ENCODE measurements around the gene ATXN7L1. TPM values are rescaled to one million over a fixed set of nuclear protein-coding genes. Genes with fewer than 3 reads are reported as not detected.

Gene ATXN7L1
- total and polyA plus RNA-seq, 2 of the 13 experiments (the other 11 are each of a cell fraction or from before 2014, with no cell fraction given), result 4.1 to 7.8 TPM

GRCh38 chr7:105857009-105857952, 19.1 kb downstream of the ATXN7L1 start (continued):
- TF ChIP-seq GPN1 (CRISPR knock-in tag; IDR thresholded peaks at IDR 0.05; ENCODE audit: borderline replicate concordance), result no peak
- no peak for TF ChIP-seq ZBTB14 (CRISPR knock-in tag; IDR thresholded peaks at IDR 0.05)
- no peak for TF ChIP-seq ATF3 (CRISPR knock-in tag; IDR thresholded peaks at IDR 0.05)
- peak; percentile 27; the same call in 1 of the 2 replicates for TF ChIP-seq ARID5B (CRISPR knock-in tag; IDR thresholded peaks at IDR 0.05)
- no peak for TF ChIP-seq HDAC2 (CRISPR knock-in tag; IDR thresholded peaks at IDR 0.05)
- no peak for TF ChIP-seq ZNF749 (CRISPR knock-in tag; IDR thresholded peaks at IDR 0.05; ENCODE audit: borderline replicate concordance)
- TF ChIP-seq ZNF747 (CRISPR knock-in tag; IDR thresholded peaks at IDR 0.05; ENCODE audit: borderline replicate concordance), result no peak
- 0 out of 2 replicates have a peak, but pooled peaks have one; percentile 25 for TF ChIP-seq PPARG (CRISPR knock-in tag; conservative IDR thresholded peaks at IDR 0.05)
- TF ChIP-seq ZGPAT (CRISPR knock-in tag; IDR thresholded peaks at IDR 0.05), result no peak
- no peak for TF ChIP-seq NFYC (CRISPR knock-in tag; IDR thresholded peaks at IDR 0.05)
- TF ChIP-seq ZNF556 (CRISPR knock-in tag; IDR thresholded peaks at IDR 0.05; ENCODE audit: borderline replicate concordance), result no peak
- no peak for TF ChIP-seq MBNL3 (CRISPR knock-in tag; conservative IDR thresholded peaks at IDR 0.05)
- TF ChIP-seq ATF7-NPFF (CRISPR knock-in tag; IDR thresholded peaks at IDR 0.05; ENCODE audit: low read depth), result no peak
- no peak for TF ChIP-seq ZNF629 (CRISPR knock-in tag; conservative IDR thresholded peaks at IDR 0.05)
- no peak for TF ChIP-seq ZFP82 (CRISPR knock-in tag; IDR thresholded peaks at IDR 0.05; ENCODE audit: borderline replicate concordance)
- no peak for TF ChIP-seq NCOA1 (CRISPR knock-in tag; IDR thresholded peaks at IDR 0.05)
- TF ChIP-seq HOXD1 (CRISPR knock-in tag; IDR thresholded peaks at IDR 0.05), result no peak
- no peak for TF ChIP-seq NR3C1 (CRISPR knock-in tag; IDR thresholded peaks at IDR 0.05)
- no peak for TF ChIP-seq GLI4 (CRISPR knock-in tag; IDR thresholded peaks at IDR 0.05; ENCODE audit: borderline replicate concordance)
- TF ChIP-seq ZNF260 (CRISPR knock-in tag; IDR thresholded peaks at IDR 0.05; ENCODE audit: borderline replicate concordance, low read depth), result no peak
- TF ChIP-seq ZNF615 (CRISPR knock-in tag; IDR thresholded peaks at IDR 0.05; ENCODE audit: borderline replicate concordance), result no peak
- no peak for TF ChIP-seq CHCHD3 (CRISPR knock-in tag; IDR thresholded peaks at IDR 0.05)
- TF ChIP-seq ZNF24 (IDR thresholded peaks at IDR 0.05), result peak; percentile 73; the same call in 1 of the 2 replicates
